Measurements from ENCODE around the gene TMEM167B. TPM values are rescaled to one million over a fixed set of nuclear protein-coding genes. Genes with fewer than 3 reads are reported as not detected.

The TMEM167B gene
- polyA plus RNA-seq, 1 of the 3 experiments (the other 2 are of a cell fraction), result 12.7 TPM

DNA sequence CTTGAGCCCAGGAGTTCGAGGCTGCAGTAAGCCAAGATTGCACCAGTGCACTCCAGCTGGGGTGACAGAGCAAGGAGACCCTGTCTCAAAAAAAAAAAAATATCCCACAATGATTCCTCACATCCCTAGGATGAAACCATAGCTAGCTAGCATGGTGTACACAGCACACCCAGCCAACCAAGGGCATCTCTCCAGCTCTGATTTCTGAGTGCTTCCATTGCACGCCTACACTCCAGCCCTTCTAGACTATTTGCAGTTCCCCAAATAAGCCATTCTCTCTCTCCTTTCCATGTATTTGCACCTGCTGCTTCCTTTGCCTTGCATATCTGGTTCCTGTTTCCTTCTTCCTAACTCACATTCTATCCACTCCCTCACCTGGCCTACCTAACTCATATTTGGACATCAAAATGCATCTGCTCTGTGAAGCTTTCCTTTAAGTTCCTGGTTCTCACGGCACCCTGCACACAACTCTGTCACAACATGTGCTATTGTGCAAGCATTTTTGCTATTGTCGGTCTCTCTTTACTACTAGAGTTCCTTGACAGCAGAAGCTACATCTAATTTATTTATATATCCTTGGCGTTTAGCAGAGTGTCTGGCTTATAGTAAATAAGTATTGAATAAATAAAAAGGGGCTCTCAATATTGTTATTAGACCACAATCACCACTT, 21.0 kb downstream of the TMEM167B start (continued):
- TF ChIP-seq RAD21 (IDR thresholded peaks at IDR 0.05; ENCODE audit: low read length), result no peak

DNA sequence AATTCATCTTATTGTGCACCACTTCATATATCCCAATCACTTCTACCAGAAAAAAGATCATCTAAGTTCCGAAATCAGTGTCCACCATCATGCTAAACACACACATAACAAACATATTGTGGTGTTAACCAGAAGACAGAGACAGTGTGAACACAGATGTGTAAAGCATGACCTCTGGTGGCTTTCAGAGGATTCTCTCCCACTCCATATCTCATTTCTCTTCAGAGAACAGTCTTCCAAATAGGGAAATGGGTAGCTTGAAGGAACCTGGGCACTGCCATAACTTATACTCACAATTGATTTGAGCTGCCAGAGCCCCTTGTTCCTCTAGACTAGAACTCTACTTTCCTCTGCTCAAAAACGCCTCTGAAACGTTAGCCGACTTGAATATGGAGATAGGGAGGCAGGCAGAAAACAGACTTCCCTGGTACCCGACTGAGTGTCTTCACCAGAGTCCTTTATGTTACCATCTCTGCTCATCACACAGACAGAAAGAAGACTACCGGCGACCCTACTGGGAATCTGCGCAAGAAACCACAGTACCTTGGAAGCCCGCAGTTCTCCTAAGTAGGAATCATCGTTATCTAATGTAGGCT, 21.6 kb downstream of the TMEM167B start:
- Histone ChIP-seq H3K4me3 (ENCODE audit: low read depth in 2 of 2, low read length in 1 of 2) (peak overlapping the region; percentile 37 to 57), H3K79me2 (ENCODE audit: insufficient read depth) (no peaks in the 10 kb centered on the region), H3K27me3 (ENCODE audit: insufficient read depth) (peaks cover 16% of the 10 kb centered on the region), H3K4me2 (peak overlapping the region; percentile 86), H2AFZ (ENCODE audit: low read depth) (peak overlapping the region; percentile 61; the same call in 1 of the 2 replicates), H3K27ac (ENCODE audit: low read depth in 2 of 2, low read length in 1 of 2) (no peak overlapping the region; a peak in 1 of 4 replicates), H3K4me1 (ENCODE audit: control insufficient read depth in 1 of 2, insufficient read depth in 2 of 2, low read depth in 1 of 2, low read length in 1 of 2) (peaks cover 4 to 13% of the 10 kb centered on the region in 2 experiments; a peak in 1 of 4 replicates), H3K9ac (peak overlapping the region; percentile 44; the same call in 1 of the 2 replicates), H3K9me2 (no peaks in the 10 kb centered on the region), H4K20me1 (ENCODE audit: insufficient read depth) (no peaks in the 10 kb centered on the region), H3K36me3 (replicated peaks in 1 of 2; ENCODE audit: control insufficient read depth in 1 of 2, insufficient read depth in 2 of 2, low read length in 1 of 2) (no peaks in the 10 kb centered on the region), H3F3A (replicated peaks; ENCODE audit: insufficient read depth) (no peaks in the 10 kb centered on the region), H3K9me3 (no peaks in the 10 kb centered on the region)
- 13% methylated on average over 10 of the region's 10 CpGs for WGBS (ENCODE audit: low lambda C conversion rate)
- POLR2A ChIA-PET, result interaction anchor here (0.9 to 1.1 kb wide), 2 partner anchors 12 to 70 kb away, joined by 3 to 19 read pairs; partner anchors contain the start of gene WDR47
- CTCF ChIA-PET, result interaction anchor here (0.7 to 4.4 kb wide), 58 partner anchors 9 to 600 kb away, joined by 3 to 75 read pairs (median 5); partner anchors contain the start of genes CLCC1, PRPF38B, TAF13 and TMEM167B
- TF ChIP-seq RAD21 (IDR thresholded peaks at IDR 0.05; ENCODE audit: low read length), result peak; percentile 72
- no peak for TF ChIP-seq IRF3 (IDR thresholded peaks at IDR 0.05; ENCODE audit: low read depth, low read length)
- TF ChIP-seq SMC3 (IDR thresholded peaks at IDR 0.05; ENCODE audit: low read depth, low read length), result peak; percentile 41
- TF ChIP-seq MEF2A (IDR thresholded peaks at IDR 0.05; ENCODE audit: borderline replicate concordance, low read depth), result no peak
- peak; percentile 43 for TF ChIP-seq CTCF (IDR thresholded peaks at IDR 0.05)
- DNase-seq, result peak; percentile 39

GRCh38 chr1:109112652-109113285, 22.2 kb downstream of the TMEM167B start:
- Histone ChIP-seq H3K9me3 (no peaks in the 10 kb centered on the region), H3F3A (replicated peaks; ENCODE audit: insufficient read depth) (no peaks in the 10 kb centered on the region), H3K27ac (ENCODE audit: low read depth in 2 of 2, low read length in 1 of 2) (no peak overlapping the region), H3K4me2 (peak overlapping the region; percentile 86), H3K4me3 (ENCODE audit: low read depth in 2 of 2, low read length in 1 of 2) (peak overlapping the region; percentile 37 to 57), H4K20me1 (ENCODE audit: insufficient read depth) (no peaks in the 10 kb centered on the region), H3K27me3 (ENCODE audit: insufficient read depth) (peaks cover 16% of the 10 kb centered on the region), H3K79me2 (ENCODE audit: insufficient read depth) (no peaks in the 10 kb centered on the region), H2AFZ (ENCODE audit: low read depth) (peak overlapping the region; percentile 61; the same call in 1 of the 2 replicates), H3K9me2 (no peaks in the 10 kb centered on the region), H3K36me3 (replicated peaks in 1 of 2; ENCODE audit: control insufficient read depth in 1 of 2, insufficient read depth in 2 of 2, low read length in 1 of 2) (no peaks in the 10 kb centered on the region), H3K4me1 (ENCODE audit: control insufficient read depth in 1 of 2, insufficient read depth in 2 of 2, low read depth in 1 of 2, low read length in 1 of 2) (peaks cover 4 to 13% of the 10 kb centered on the region in 2 experiments; a peak in 1 of 4 replicates), H3K9ac (peak overlapping the region; percentile 44; the same call in 1 of the 2 replicates)
- peak; percentile 93 for DNase-seq
- WGBS (ENCODE audit: low lambda C conversion rate), result 41% methylated on average over 31 of the region's 31 CpGs
- ChIA-PET POLR2A (interaction anchor here (1.1 kb wide), 1 partner anchor 13 kb away, joined by 19 read pairs; no protein-coding TSS in a partner anchor), CTCF (interaction anchor here (0.6 to 4.4 kb wide), 73 partner anchors 8 to 601 kb away, joined by 3 to 75 read pairs (median 4); partner anchors contain the start of genes CLCC1, PRPF38B, TAF13 and TMEM167B)
- TF ChIP-seq TAF1 (IDR thresholded peaks at IDR 0.05; ENCODE audit: borderline replicate concordance, low read depth, low read length) (no peak), FOSL2 (IDR thresholded peaks at IDR 0.05; ENCODE audit: borderline replicate concordance, low read depth) (no peak), SIN3A (IDR thresholded peaks at IDR 0.05; ENCODE audit: borderline replicate concordance, low read depth, low read length) (peak; percentile 86), NRF1 (IDR thresholded peaks at IDR 0.05; ENCODE audit: low read depth, low read length) (0 out of 2 replicates have a peak, but pooled peaks have one; percentile 7), USF1 (IDR thresholded peaks at IDR 0.05; ENCODE audit: borderline replicate concordance, low read depth) (no peak), YY1 (IDR thresholded peaks at IDR 0.05; ENCODE audit: low read depth) (no peak), EZH2phosphoT487 (IDR thresholded peaks at IDR 0.05; ENCODE audit: borderline replicate concordance, low read depth) (no peak), MEF2A (IDR thresholded peaks at IDR 0.05; ENCODE audit: borderline replicate concordance, low read depth) (no peak), IRF3 (IDR thresholded peaks at IDR 0.05; ENCODE audit: low read depth, low read length) (no peak), ELF1 (IDR thresholded peaks at IDR 0.05) (no peak), MXI1 (IDR thresholded peaks at IDR 0.05; ENCODE audit: low read depth, low read length) (peak; percentile 72; the same call in 1 of the 2 replicates), EP300 (IDR thresholded peaks at IDR 0.05; ENCODE audit: borderline replicate concordance in 1 of 2, low read depth in 1 of 2, low read length in 1 of 2) (no peak)

All from SK-N-SH (cell line).